HG03159 (cell line): ENCODE measurements around the gene STX4.
"Not testable (repeated sequence)": the region's sequence is repeated elsewhere in the genome, so short reads cannot be mapped to it uniquely, and the experiment has no call there.

Source experiments
- ATAC-seq: cut with Tn5 transposase; IDR thresholded peaks from one replicate; pipeline ENCODE4 v1.9.1; 2021; ENCODE audit warnings: mild to moderate bottlenecking, moderate library complexity; ENCODE audit not compliant: unreplicated experiment

Gene STX4

GRCh38 chr16:30997725-30998711 is 35.3 kb upstream of the STX4 start:
- no peak for ATAC-seq

DNA sequence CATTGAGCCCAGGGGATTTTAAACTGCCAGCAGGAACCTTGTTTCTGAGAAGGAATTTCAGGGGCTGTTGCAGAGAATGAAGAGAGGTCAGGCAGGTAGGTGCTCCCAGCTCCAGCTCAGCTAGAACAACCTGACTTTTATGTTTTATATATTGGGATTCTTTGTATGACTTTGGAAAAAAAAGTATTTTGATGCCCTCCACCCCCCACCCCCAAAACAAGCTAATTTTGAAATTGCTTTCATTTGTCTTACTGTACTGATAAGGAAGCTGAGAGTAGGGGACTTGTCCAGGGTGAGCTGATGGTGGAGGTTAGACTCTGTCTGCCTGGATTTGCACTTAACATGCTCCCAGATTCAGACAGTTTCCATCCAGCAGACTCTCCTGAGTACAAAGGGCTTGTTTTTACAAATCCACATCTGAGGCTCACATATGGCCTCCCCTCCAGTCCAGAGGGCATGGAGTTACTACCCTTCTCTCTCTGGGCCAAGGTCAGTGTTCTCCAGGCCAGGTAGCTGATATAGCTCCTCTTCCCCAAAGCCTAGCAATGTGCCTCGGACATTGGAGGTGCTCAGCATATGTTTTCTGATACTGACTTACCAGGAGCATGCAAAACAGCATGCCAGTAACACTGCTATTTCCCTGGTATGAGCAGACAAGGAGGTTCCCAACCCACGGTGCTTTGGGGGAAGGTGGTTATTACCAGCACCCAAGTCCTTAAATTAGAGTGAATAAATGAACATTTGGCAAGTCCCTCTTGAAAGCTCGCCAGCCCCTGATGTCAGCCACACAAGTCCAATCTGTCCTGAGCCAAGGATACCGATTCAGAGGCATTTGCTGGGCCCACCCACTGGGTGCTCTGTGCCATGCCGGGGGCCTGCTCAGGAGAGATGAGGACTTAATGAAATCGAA is 34.3 kb upstream of the STX4 start:
- ATAC-seq: no peak

DNA sequence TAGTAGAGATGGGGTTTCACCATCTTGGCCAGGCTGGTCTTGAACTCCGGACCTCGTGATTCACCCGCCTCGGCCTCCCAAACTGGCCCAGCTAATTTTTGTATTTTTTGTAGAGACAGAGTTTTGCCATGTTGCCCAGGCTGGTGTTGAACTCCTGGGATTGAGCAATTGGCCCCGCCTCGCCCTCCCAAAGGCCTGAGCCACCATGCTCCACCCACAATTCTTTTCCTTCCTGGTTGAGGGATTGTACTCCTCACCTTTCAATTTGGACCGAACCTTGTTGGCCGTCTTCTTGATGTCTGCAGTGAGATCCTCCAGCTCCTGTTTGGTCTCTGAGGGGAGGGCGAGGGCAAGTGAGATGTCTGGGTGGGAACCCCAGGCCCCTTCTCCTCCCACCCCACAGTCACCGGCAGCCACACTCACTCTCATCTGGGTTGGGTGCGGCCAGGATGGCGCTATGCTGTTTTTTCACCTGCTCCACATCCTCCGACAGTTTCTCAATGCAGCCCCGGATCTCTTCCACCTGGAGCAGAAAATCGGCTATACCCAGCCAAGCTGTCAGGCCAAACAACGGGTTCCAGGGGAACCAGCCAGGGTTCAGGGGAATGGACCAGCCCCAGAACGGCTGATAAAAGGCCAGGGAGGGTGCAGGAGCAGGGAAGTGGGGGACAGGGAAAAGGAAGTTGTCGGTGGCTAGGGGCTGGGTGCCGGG is 32.5 kb upstream of the STX4 start:
- ATAC-seq: no peak

DNA sequence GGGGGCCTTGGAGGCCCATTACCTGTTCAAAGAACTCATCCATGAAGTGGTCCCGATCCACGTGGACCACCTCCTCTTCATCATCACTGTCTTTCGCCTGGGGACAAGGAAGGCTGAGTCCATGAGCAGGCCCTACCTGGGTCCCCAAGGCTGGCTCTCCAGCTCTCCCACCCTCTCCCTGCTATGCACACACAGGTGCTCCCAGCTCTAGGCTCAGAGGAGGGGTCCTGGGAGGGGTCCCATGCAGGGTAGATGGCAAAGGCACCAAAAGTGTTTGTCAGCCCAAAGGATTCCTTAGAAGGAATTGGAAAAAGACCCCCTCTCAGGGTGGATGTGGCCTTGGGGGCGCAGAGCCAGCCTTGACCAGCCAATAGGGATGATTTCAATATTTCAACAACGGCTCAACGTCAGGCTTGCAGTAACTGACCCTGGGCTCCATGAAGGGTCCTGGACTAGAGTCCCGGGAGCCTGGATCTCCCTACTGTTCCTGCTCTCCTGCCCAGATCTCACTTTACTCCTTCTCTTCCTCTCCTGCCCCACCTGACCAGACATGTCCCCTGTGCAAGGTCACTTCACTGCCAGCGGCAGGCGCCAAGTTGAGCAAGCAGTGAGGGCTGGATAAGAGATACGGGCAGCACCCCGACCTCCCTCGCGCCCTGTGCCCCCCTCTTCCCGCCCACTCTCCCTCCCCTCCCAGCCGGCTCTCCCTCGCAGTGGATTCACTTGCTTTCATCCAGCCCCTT is 31.7 kb upstream of the STX4 start:
- ATAC-seq: no peak

- no peak for ATAC-seq
Observed at GRCh38 chr16:31002250-31002700, 31.1 kb upstream of the STX4 start.

DNA sequence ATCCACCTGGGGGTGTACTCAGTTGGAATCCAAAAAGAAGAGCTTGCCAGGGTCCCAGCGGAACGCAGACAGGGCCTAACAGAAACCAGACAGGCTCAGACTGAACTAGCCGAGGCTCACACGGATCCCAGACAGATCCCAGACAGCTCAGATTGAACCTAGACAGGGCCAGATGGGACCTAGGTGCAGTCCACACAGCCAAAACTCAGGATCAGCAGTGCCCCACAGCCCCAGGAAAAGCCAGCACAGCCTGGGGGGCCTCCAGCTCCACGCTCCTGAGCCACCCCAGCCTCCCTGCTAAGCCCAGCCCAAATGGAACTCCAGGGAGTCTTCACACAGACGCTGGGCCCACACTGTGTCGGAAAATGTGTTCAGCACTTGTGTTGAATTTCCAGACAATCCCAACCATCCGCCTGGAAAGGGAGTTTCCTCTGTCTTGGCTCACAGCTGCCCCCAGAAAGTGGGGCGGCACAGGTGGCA is 30.5 kb upstream of the STX4 start:
- no peak for ATAC-seq

GRCh38 chr16:31003744-31004143 is 29.6 kb upstream of the STX4 start:
- ATAC-seq: no peak

GRCh38 chr16:31004658-31005057 is 28.7 kb upstream of the STX4 start:
- ATAC-seq: no peak

- no peak for ATAC-seq
Observed at GRCh38 chr16:31005350-31006085, 27.8 kb upstream of the STX4 start.

DNA sequence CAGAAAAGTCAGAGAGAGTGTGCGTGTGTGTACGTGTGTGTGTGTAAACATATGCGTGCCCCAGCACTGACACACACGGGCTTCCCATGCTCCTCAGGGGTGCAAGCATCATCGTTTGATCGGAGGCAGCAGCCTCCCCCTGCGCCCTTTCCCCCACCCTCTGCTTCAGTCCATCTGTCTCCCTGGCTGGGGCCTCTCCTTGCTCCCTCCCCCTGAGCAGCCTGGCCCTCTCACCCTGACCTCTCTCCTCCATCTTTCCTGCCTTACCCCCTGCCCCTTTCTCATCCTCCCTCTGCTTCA is 27.3 kb upstream of the STX4 start:
- no peak for ATAC-seq

- no peak for ATAC-seq
Observed at GRCh38 chr16:31006589-31006988, 26.8 kb upstream of the STX4 start.

DNA sequence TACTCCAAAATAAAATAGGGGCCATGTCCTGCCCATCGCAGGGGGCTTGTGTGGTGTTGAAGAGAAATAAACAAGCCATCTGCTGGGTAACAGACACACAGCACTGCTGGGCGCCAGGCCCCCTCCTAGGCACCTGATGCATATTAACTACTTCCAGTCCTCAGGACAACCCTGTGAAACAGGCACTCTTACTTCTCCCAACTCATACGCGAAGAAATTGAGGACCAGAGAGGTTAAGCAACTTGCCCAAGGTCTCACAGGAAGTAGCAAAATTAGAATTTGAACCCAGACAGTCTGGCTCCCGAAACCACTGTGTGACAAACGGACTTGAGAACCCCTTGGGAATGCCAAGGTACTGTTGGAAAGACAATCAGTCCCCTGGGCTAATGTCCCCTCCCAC is 25.7 kb upstream of the STX4 start:
- no peak for ATAC-seq

- ATAC-seq: no peak
Observed at GRCh38 chr16:31008149-31008548, 25.2 kb upstream of the STX4 start.

- no peak for ATAC-seq
Observed at GRCh38 chr16:31008551-31008950, 24.8 kb upstream of the STX4 start.

GRCh38 chr16:31009120-31009519 is 24.2 kb upstream of the STX4 start:
- no peak for ATAC-seq

GRCh38 chr16:31009894-31010584 is 23.3 kb upstream of the STX4 start:
- no peak for ATAC-seq

DNA sequence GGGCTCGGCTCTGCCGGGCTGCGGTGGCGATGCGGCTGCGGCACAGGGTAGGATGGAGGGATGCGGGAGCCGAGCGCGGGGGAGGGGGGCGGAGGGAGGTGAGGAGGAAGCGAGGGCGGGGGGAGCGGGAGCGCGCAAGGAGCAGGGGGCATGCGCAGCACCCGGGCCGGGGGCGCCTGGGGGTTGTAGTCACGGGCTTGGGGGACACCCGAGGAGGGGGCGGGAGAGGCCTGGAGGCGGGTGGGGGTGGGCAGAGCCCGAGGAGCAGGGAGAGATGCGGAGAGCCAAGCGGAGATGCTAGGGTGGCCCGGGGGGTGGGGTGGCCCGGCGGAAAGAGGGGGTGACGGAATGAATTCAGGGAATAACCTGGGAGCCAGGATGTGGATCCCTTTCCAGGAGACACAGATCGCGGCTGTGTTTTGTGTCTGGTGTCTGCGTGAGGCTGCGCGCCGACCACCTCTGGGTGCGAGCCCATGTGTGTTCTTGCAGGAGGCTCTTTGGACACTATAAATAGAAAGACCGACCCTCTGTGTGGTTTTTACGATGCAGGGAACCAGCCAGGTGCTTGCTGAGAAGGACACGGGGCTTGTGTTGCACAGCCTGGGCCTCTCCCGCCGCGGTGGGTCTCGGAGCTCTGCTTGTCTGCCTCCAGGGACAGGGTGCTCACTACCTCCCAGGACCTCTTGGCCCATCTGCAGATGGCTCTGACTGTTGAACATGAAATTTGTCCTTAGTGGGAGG is 22.6 kb upstream of the STX4 start, which contains the start of gene STX1B:
TSS of gene STX1B (minus strand) at position 54 of the 741 bp plus-strand sequence. CDS start 242 bp downstream, outside the sequence.
- ATAC-seq: no peak

GRCh38 chr16:31011815-31012214 is 21.5 kb upstream of the STX4 start:
- not testable (repeated sequence) for ATAC-seq
